Measurements from ENCODE around the gene DDIT3.
"Not testable (repeated sequence)": the region's sequence is repeated elsewhere in the genome, so short reads cannot be mapped to it uniquely, and the experiment has no call there.

DDIT3 gene, protein sequence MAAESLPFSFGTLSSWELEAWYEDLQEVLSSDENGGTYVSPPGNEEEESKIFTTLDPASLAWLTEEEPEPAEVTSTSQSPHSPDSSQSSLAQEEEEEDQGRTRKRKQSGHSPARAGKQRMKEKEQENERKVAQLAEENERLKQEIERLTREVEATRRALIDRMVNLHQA

DNA sequence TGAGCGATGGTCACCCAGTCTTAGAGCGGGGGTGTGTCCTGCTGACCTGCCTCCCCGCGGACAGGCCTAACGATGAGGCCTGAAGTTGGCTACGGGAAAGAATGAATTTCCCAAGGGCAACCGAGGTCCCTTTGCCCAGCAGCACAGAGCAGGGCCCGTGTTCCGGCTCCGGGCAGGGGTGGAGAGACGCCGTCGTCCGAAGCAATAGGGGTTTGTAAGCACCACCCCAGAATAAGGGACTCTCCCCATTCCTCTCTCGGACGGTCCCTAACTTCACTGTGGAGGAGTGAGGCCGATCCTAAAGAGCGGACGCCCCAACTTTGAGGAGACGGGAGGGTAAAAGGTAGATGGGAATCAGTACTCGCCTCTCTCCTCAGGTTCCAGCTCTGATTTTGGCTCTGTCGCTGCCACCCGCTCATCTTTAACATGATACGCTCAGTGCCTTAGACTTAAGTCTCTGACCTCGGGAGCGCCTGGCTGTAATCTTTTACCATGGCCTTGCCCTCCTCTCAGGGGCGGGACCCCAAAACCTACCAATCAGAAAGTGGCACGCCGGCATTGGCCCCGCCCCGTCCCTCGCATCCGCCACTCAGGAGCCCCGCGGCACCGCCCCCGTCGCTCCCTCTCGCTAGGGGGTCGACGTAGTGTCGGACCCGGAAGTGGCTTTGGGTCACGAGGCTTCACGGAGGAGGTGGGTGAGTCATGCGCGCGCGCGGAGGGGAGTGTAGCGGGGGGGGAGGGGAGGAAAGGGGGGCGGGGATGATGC lies at the start of gene DDIT3:
DDIT3 (minus strand) TSS at position 462 of the 766 bp plus-strand sequence. CDS start 3,108 bp downstream, outside the sequence.
- DNase-seq (ENCODE audit: low read depth): peak; percentile 92

DNA sequence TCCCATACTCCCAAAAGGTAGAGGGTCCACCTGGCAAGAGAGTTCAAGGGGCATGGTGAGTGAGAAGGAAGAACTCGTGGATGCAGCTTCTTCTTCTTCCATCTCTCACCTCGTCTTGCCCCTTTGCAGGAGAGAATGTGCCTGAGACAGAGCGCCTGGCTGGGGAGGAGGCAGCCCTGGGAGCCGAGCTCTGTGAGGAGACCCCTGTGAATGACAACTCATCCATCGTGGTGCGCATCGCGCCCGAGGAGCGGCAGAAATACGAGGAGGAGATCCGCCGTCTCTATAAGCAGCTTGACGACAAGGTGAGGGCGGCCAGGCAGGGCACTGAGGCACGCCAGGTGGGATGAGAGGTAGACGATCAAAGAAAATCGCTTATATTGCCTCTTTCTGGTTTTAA lies 49.5 kb upstream of the DDIT3 start:
- no peak for DNase-seq (ENCODE audit: low read depth)

GRCh38 chr12:57568838-57569237 lies 48.5 kb upstream of the DDIT3 start:
- no peak for DNase-seq (ENCODE audit: low read depth)

GRCh38 chr12:57564178-57564740 lies 43.9 kb upstream of the DDIT3 start:
- DNase-seq (ENCODE audit: low read depth): no peak

DNA sequence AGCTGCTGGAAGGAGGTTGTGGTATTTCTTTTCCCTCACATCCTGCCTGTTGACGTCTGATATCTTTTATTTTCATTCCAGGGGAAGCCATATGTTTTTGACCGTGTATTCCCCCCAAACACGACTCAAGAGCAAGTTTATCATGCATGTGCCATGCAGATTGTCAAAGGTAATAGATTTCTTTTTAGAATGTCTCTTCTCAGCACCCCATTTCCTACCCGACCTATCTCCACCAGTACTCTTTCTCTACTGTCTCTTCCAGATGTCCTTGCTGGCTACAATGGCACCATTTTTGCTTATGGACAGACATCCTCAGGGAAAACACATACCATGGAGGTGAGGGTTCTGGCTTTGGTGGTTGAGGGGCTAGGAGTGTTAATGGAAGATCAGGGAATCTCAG lies 43.0 kb upstream of the DDIT3 start:
- no peak for DNase-seq (ENCODE audit: low read depth)

- not testable (repeated sequence) for DNase-seq (ENCODE audit: low read depth)
These were observed 40.8 kb upstream of the DDIT3 start for GRCh38 chr12:57561117-57561516.

GRCh38 chr12:57560516-57560915 lies 40.2 kb upstream of the DDIT3 start:
- no peak for DNase-seq (ENCODE audit: low read depth)

DNA sequence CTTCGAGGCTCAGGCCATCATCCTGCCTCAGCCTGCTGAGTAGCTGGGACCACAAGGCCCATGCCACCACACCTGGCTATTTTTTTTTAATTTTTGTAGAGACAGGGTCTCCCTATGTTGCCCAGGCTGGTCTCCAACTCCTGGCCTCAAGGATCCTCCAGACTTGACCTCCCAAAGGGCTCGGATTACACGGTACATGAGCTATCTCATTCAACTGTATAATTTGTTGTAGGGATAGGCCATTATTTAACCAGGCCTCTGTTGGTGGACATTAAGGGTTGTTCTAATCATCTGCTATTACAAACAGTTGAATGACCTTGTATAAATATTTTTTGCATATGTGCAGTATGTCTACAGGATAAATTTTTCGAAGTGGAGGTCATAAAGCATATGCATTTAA lies 38.5 kb upstream of the DDIT3 start:
- no peak for DNase-seq (ENCODE audit: low read depth)

DNA sequence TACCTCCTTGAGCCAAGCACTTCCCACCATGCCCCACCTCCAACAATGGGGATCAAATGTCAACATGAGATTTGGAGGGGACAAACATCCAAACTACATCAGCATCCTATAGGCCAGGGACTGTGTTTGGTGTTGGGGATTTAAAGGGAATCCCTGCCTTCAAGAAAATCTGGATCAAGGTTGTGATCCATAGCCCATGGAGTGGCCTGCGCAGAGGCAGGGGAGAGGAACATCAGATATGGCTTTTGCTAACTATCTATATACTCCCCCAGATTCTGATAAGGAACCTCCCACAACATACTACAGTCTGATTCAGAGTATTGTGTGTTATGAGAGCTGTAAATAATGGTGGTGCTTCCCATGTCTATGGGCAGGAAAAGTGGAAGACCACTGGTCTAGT lies 34.6 kb upstream of the DDIT3 start:
- no peak for DNase-seq (ENCODE audit: low read depth)

DNA sequence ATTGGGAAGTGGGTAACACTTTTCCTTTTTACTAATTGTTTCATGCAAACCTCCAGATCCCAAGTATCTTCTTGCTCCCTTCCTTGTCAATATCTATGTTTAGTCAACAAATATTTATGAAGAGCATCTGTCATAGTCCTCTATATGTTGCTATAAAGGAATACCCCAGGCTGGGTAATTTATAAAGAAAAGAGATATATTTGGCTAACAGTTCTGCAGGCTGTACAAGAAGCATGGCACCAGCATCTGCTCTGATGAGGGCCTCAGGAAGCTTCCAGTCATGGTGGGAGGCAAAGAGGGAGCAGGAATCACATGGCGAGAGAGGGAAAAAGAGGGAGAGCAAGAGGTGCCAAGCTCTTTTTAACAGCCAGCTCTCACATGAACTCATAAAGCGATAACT lies 34.1 kb upstream of the DDIT3 start:
- DNase-seq (ENCODE audit: low read depth): no peak

GRCh38 chr12:57553343-57554202 lies 33.3 kb upstream of the DDIT3 start:
- DNase-seq (ENCODE audit: low read depth): no peak

GRCh38 chr12:57552835-57553313 lies 32.6 kb upstream of the DDIT3 start:
- DNase-seq (ENCODE audit: low read depth): no peak

DNA sequence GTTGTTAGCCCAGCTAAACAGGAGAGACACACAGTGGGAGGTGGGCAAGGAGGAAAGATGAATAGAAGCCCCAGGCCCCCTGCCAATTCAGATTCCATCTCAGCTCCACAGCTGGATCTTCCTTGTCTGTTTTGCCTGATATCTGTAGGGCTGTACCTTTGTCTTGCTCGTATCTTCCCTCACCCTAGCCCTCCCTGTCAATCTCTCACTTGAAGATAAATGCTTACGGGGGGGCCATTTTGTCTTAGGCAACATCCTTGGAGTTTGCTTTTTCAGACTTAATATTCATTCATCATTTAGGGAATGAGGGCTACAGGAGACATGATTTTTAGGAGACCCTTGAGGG lies 32.0 kb upstream of the DDIT3 start:
- DNase-seq (ENCODE audit: low read depth): no peak

DNA sequence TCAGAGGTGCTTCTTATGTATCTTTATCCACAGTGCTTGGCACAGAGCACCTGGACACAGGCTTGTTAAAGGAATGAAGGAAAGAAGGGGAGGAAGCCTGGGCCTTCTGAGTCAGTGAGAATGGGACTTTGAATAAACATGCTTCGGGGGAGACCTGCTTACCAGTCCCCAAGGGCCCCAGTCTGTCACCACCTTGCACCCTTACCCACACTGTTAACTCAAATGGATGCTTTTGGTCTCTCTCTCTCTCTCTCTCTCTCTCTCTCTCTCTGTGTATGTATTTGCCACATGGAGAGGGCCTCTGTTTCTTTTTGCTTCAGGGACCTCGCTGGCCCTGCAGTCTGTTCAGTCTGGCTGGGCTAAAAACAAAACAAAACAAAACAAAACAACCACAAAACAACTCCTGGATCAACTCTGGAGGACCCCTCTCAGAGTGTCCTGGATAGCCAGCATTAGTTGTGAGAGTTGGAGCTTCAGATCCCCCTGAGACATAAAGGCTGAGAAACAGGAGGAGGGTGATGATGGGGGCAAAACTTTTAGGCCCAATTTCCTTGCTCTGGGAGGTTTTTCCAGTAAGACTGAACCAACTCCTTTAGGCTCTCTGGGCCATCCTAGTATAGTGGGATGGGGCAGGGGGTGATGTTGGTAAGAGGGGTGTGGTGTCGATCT lies 31.5 kb upstream of the DDIT3 start:
- DNase-seq (ENCODE audit: low read depth): no peak

DNA sequence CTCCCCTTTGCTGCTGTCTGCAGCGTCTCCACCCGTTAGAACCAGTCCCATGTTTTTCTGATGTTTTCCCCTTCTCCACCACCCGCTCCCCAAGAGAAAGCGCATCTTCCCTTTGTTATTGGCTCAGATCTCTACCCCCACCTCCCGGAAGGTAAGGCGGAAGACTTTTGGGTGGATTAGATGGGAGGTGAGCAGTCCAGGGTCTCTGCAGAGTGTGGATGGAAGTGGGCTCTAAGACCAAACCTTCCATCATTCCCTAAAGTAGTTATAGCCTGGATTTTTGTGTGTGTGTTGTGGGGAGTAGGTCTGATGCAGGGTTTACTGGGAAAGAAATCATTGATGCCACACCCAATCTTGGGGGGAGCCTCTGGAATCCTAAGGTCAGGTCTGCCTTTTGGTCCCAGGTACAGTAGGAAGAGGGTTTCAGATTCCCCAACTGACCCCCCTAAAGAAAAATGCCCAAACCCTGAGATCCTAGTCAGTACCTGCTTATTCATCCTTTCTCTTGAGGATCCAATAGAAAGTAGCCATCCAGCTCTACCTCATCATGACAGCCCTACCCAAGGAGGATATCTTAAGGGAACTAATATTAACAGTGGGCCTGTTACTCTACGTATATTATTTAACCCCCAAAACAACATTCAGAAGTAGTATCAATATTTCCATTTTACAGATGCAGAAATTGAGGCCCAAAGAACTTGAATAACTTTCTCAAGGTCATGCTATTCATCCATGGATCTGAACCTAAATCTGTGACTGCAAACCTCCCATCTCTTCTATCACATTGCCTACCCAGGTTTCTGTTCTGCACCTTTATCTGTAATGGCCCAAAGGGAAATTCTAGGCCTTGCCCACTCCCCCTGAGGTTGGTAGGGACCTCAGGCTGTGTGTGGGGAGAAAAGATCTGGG lies 30.6 kb upstream of the DDIT3 start:
- no peak for DNase-seq (ENCODE audit: low read depth)

DNA sequence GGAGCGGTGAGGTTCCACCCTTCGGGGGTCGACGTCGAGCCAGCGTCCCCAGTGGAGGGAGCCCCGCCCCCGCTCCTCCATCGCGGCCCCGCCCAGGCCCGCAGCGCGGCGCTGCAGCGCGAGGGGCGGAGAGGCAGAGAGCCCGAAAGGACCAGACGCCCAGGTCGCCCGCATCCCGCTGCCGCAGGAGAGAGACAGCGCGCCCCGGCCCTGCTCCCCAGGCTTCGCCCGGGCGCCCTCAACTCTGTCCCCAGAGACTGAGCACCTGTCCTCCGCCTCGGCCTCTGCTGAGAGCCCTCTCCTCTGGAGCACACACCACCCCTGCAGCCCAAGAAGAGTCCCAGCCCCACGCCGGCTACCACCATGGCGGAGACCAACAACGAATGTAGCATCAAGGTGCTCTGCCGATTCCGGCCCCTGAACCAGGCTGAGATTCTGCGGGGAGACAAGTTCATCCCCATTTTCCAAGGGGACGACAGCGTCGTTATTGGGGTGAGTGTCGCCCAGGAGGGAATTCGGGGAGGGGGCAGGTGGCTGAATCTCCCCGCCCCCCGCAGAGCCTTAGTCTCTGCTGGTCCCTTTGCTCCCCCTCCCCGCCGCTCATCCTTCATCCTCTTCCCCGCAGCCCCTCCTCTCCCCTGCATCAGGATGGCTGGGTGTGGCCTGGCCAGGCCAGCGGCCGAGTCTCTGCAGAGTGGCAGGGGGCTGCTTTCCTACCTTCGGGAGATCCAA lies 29.8 kb upstream of the DDIT3 start, which contains the start of gene KIF5A:
KIF5A (plus strand) TSS at position 136 of the 732 bp plus-strand sequence; CDS start at position 364, 228 bp downstream.
- DNase-seq (ENCODE audit: low read depth): no peak

- no peak for DNase-seq (ENCODE audit: low read depth)
These were observed 29.0 kb upstream of the DDIT3 start for GRCh38 chr12:57549203-57549908.

- DNase-seq (ENCODE audit: low read depth): no peak
These were observed 28.2 kb upstream of the DDIT3 start for GRCh38 chr12:57548488-57548887.

- DNase-seq (ENCODE audit: low read depth): no peak
These were observed 27.6 kb upstream of the DDIT3 start for GRCh38 chr12:57548013-57548315.

Measured in CMK (cell line).